NCI-H82 (cell line): ENCODE measurements around the gene CSNK2A3.
"Not testable (repeated sequence)": the region's sequence is repeated elsewhere in the genome, so short reads cannot be mapped to it uniquely, and the experiment has no call there.

ENCODE experiments used
- DNase-seq: peaks from one replicate; lab custom pipeline; 2025; lab: John Stamatoyannopoulos, UW

CSNK2A3 gene

GRCh38 chr11:11352878-11353277, at the start of gene CSNK2A3:
TSS of gene CSNK2A3 (minus strand) at chr11:11353250. CDS start at chr11:11353119, 131 bp downstream.
- not testable (repeated sequence) for DNase-seq

- no peak for DNase-seq
Observed at GRCh38 chr11:11401960-11402535, 49.0 kb upstream of the CSNK2A3 start.

- peak; percentile 45 for DNase-seq
Observed at GRCh38 chr11:11400635-11401232, 47.7 kb upstream of the CSNK2A3 start.

GRCh38 chr11:11400121-11400520, 47.1 kb upstream of the CSNK2A3 start:
- DNase-seq = no peak

- DNase-seq = no peak
Observed at GRCh38 chr11:11397781-11398180, 44.7 kb upstream of the CSNK2A3 start.

GRCh38 chr11:11397036-11397415, 44.0 kb upstream of the CSNK2A3 start:
- no peak for DNase-seq

- DNase-seq = no peak
Observed at GRCh38 chr11:11396301-11397035, 43.4 kb upstream of the CSNK2A3 start.

GRCh38 chr11:11395126-11395525, 42.1 kb upstream of the CSNK2A3 start:
- DNase-seq = no peak

- no peak for DNase-seq
Observed at GRCh38 chr11:11394241-11394640, 41.2 kb upstream of the CSNK2A3 start.

GRCh38 chr11:11391796-11392463, 38.9 kb upstream of the CSNK2A3 start:
- DNase-seq = no peak

GRCh38 chr11:11391169-11391568, 38.1 kb upstream of the CSNK2A3 start:
- DNase-seq = no peak

GRCh38 chr11:11390068-11390771, 37.2 kb upstream of the CSNK2A3 start:
- no peak for DNase-seq

- no peak for DNase-seq
Observed at GRCh38 chr11:11389238-11389637, 36.2 kb upstream of the CSNK2A3 start.

- DNase-seq = no peak
Observed at GRCh38 chr11:11387622-11388305, 34.7 kb upstream of the CSNK2A3 start.

- peak; percentile 76 for DNase-seq
Observed at GRCh38 chr11:11387207-11387606, 34.2 kb upstream of the CSNK2A3 start.

- DNase-seq = no peak
Observed at GRCh38 chr11:11384829-11385228, 31.8 kb upstream of the CSNK2A3 start.

- DNase-seq = peak; percentile 43
Observed at GRCh38 chr11:11383995-11384394, 30.9 kb upstream of the CSNK2A3 start.

GRCh38 chr11:11382858-11383532, 29.9 kb upstream of the CSNK2A3 start:
- DNase-seq = peak; percentile 86

- no peak for DNase-seq
Observed at GRCh38 chr11:11381471-11382105, 28.5 kb upstream of the CSNK2A3 start.

- no peak for DNase-seq
Observed at GRCh38 chr11:11380883-11381282, 27.8 kb upstream of the CSNK2A3 start.

- DNase-seq = no peak
Observed at GRCh38 chr11:11380340-11380739, 27.3 kb upstream of the CSNK2A3 start.
